ENCODE data around the gene OR56A3.

The OR56A3 gene

DNA sequence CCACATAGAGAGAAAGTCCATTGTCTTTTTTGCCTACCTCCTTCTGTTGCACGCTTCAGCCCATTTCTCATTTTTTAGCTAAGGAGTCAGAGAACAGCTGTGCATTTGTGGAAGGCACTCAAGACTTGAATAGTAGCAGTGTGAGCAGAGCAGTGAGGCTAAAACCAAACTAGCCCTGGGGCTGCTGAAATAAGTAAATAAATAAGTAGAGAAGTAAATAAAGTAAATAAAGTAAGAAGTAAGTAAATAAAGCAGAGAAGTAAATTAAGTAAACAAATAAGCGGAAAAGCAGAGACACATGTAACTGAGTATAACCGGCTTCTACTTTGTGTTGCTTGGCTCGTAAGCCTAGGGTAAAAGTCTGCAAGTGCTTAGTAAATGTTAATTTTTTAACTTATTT is 47.2 kb downstream of the OR56A3 start:
- H3K4me3 ChIP-seq, result no peak overlapping the region
- TF ChIP-seq FOXP2 (optimal IDR thresholded peaks at IDR 0.05; ENCODE audit: control extremely low read depth, extremely low read length, insufficient read depth) (no peak), POLR2AphosphoS5 (IDR thresholded peaks at IDR 0.05; ENCODE audit: borderline replicate concordance, low read depth, low read length) (no peak), EZH2 (IDR thresholded peaks at IDR 0.05) (no peak)
- DNase-seq (ENCODE audit: low read depth, low spot score), result no peak
- no peak overlapping the region for H3K9ac ChIP-seq (ENCODE audit: insufficient read length)
- H3K9me3 ChIP-seq (ENCODE audit: low read depth, low read length), result no peaks in the 10 kb centered on the region
- no peak overlapping the region for H3K27ac ChIP-seq
- no peaks in the 10 kb centered on the region for H3K36me3 ChIP-seq (ENCODE audit: insufficient read depth, low read length)

DNA sequence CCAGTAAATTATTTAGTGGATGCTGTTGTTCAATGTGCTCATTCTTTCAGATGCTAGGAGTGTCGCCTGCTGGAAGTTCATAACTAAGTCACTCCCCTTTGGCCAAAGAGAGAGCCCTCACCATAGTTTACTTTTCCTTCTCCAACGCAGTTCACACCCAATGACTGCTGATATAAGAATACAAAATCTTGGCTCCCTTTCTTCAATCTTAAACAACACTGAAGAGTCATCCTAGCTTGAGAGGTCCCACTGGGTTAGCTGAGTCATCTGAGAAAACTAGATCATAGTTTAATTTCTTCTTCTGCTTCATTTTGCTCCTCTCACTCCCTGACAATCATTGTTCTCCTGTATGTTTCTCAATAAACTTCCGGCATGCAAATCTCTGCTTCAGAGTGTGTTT is 50.1 kb downstream of the OR56A3 start:
- H3K27ac ChIP-seq, result no peak overlapping the region
- no peak for DNase-seq (ENCODE audit: low read depth, low spot score)
- H3K9me3 ChIP-seq (ENCODE audit: low read depth, low read length), result no peaks in the 10 kb centered on the region
- H3K9ac ChIP-seq (ENCODE audit: insufficient read length), result no peak overlapping the region
- no peak overlapping the region for H3K4me3 ChIP-seq
- no peaks in the 10 kb centered on the region for H3K36me3 ChIP-seq (ENCODE audit: insufficient read depth, low read length)
- TF ChIP-seq FOXP2 (optimal IDR thresholded peaks at IDR 0.05; ENCODE audit: control extremely low read depth, extremely low read length, insufficient read depth), result no peak
- TF ChIP-seq POLR2AphosphoS5 (IDR thresholded peaks at IDR 0.05; ENCODE audit: borderline replicate concordance, low read depth, low read length), result no peak
- no peak for TF ChIP-seq EZH2 (IDR thresholded peaks at IDR 0.05)

DNA sequence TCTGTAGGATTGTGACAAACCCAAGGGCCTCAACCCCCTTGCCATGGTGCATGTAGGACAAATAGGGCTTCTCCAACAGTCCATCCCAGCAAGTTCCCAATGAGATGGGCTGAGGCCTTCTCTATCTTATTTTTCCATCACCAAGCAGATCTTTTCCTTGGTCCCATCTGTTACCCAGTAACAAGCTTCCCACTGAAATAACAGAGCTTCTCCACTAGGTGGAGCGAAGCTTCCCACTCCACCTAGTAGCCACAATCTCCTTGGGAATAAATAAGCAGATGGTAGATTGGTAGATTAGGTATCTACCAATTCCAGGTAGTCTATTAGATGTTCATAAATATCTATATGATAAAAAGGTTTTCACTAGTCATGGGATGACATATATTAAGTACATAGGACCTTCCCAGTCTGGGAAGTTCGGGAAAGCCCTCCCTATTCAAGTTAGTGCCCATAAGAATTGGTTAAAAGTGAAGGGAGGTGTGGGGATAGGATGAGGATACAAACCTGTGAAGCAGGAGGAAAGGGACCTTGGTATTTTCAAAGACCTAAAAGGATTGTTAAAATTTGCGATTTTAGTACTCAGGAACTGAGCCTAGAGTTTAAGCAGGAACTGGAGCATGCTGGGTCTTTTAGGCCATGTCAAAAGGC is 50.7 kb downstream of the OR56A3 start:
- no peaks in the 10 kb centered on the region for H3K9me3 ChIP-seq (ENCODE audit: low read depth, low read length)
- no peak for TF ChIP-seq EZH2 (IDR thresholded peaks at IDR 0.05)
- no peak for TF ChIP-seq FOXP2 (optimal IDR thresholded peaks at IDR 0.05; ENCODE audit: control extremely low read depth, extremely low read length, insufficient read depth)
- no peak for TF ChIP-seq POLR2AphosphoS5 (IDR thresholded peaks at IDR 0.05; ENCODE audit: borderline replicate concordance, low read depth, low read length)
- H3K4me3 ChIP-seq, result no peak overlapping the region
- no peaks in the 10 kb centered on the region for H3K36me3 ChIP-seq (ENCODE audit: insufficient read depth, low read length)
- no peak overlapping the region for H3K27ac ChIP-seq
- no peak for DNase-seq (ENCODE audit: low read depth, low spot score)
- H3K9ac ChIP-seq (ENCODE audit: insufficient read length), result no peak overlapping the region

DNA sequence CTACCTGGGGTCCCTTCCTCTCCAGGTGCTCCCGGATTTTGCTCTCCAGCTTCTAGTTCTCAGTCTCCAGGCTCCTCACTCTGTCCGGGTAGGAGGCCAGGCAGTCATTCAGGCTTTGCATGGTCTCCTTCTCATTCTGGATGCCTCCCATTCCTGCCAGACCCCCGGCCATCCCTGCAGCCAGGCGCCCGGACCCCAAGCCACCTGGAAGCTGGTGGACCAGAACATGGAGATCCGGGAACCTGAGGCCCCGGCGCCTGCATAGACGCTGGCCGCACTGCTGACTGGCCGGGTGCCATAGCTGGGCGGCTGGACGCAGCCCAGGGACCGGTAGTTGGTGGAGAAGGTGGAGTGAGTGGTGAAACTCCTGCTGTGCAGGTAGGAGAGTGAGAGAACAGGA is 52.7 kb downstream of the OR56A3 start:
- Histone ChIP-seq H3K4me3 (no peak overlapping the region), H3K27ac (no peak overlapping the region), H3K9ac (ENCODE audit: insufficient read length) (no peak overlapping the region), H3K9me3 (ENCODE audit: low read depth, low read length) (no peaks in the 10 kb centered on the region), H3K36me3 (ENCODE audit: insufficient read depth, low read length) (no peaks in the 10 kb centered on the region)
- no peak for TF ChIP-seq POLR2AphosphoS5 (IDR thresholded peaks at IDR 0.05; ENCODE audit: borderline replicate concordance, low read depth, low read length)
- no peak for TF ChIP-seq FOXP2 (optimal IDR thresholded peaks at IDR 0.05; ENCODE audit: control extremely low read depth, extremely low read length, insufficient read depth)
- no peak for TF ChIP-seq EZH2 (IDR thresholded peaks at IDR 0.05)
- DNase-seq (ENCODE audit: low read depth, low spot score), result no peak

Data from SK-N-MC (cell line).